ENCODE data around the gene NEUROD2. TPM values are rescaled to one million over a fixed set of nuclear protein-coding genes. Genes with fewer than 3 reads are reported as not detected.

NEUROD2 gene
- total and polyA plus RNA-seq, 10 of the 15 experiments (the other 5 are each of a cell fraction or from before 2014, with no cell fraction given), result not detected

DNA sequence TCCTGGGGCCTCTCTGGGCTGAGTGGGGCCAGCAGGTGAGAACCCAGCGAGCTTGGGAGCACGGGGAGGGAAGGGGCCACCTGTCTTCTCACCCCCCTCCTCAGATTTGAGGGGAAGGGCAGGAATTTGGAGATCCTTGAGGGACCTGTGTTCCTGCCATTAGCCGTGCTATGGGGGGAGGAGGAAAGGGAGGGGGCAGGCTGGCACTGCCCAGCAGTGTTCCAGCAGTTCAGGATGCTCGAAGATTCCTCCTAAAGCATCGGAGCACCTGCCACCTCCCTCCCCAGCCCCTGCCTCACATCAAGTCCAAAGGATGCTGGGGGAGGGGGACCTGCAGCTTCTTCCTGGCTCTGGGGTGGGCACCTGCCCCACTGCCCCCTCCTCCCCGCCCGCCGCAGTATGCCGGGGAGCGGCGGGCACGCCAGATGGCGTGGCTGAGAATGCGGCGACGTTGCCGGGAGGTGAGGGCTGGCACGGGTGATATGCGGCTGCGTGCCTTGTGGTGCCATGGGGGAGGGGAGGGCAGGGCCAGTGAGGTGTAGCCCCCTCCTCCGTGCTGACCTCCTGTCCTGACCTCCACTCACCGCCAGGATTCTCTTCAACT is 4.7 kb upstream of the NEUROD2 start:
- no peaks in the 10 kb centered on the region; the same call in 1 of the 2 replicates for H3K4me1 ChIP-seq (ENCODE audit: control insufficient read depth, insufficient read depth, low read length)
- no peaks in the 10 kb centered on the region for H4K20me1 ChIP-seq (ENCODE audit: control insufficient read depth, insufficient read depth)
- DNase-seq (ENCODE audit: low read depth, low spot score), result no peak
- no peak for ATAC-seq
- FAIRE-seq, result no peak
- TF ChIP-seq CHD2 (IDR thresholded peaks at IDR 0.05; ENCODE audit: borderline replicate concordance, low read depth, low read length) (no peak), NR2C2 (IDR thresholded peaks at IDR 0.05; ENCODE audit: borderline replicate concordance, control insufficient read depth, insufficient read length, low read depth) (no peak), HCFC1 (IDR thresholded peaks at IDR 0.05; ENCODE audit: low read length) (no peak), BCL11A (IDR thresholded peaks at IDR 0.05; ENCODE audit: low read depth, low read length) (no peak), SRF (IDR thresholded peaks at IDR 0.05; ENCODE audit: low read depth in 2 of 2, low read length in 2 of 2) (no peak), CHD4 (IDR thresholded peaks at IDR 0.05) (no peak), RAD21 (IDR thresholded peaks at IDR 0.05; ENCODE audit: insufficient read depth, low read depth, low read length) (no peak), LARP7 (IDR thresholded peaks at IDR 0.05) (no peak), EGR1 (IDR thresholded peaks at IDR 0.05; ENCODE audit: borderline replicate concordance in 1 of 2, low read depth in 2 of 2, low read length in 2 of 2) (no peak), KAT2A (conservative IDR thresholded peaks at IDR 0.05; ENCODE audit: control insufficient read depth, low read depth, low read length) (no peak), BACH1 (IDR thresholded peaks at IDR 0.05; ENCODE audit: borderline replicate concordance) (no peak), TAF1 (IDR thresholded peaks at IDR 0.05; ENCODE audit: borderline replicate concordance, low read depth, low read length) (no peak)
- TF ChIP-seq, protein P1, sequence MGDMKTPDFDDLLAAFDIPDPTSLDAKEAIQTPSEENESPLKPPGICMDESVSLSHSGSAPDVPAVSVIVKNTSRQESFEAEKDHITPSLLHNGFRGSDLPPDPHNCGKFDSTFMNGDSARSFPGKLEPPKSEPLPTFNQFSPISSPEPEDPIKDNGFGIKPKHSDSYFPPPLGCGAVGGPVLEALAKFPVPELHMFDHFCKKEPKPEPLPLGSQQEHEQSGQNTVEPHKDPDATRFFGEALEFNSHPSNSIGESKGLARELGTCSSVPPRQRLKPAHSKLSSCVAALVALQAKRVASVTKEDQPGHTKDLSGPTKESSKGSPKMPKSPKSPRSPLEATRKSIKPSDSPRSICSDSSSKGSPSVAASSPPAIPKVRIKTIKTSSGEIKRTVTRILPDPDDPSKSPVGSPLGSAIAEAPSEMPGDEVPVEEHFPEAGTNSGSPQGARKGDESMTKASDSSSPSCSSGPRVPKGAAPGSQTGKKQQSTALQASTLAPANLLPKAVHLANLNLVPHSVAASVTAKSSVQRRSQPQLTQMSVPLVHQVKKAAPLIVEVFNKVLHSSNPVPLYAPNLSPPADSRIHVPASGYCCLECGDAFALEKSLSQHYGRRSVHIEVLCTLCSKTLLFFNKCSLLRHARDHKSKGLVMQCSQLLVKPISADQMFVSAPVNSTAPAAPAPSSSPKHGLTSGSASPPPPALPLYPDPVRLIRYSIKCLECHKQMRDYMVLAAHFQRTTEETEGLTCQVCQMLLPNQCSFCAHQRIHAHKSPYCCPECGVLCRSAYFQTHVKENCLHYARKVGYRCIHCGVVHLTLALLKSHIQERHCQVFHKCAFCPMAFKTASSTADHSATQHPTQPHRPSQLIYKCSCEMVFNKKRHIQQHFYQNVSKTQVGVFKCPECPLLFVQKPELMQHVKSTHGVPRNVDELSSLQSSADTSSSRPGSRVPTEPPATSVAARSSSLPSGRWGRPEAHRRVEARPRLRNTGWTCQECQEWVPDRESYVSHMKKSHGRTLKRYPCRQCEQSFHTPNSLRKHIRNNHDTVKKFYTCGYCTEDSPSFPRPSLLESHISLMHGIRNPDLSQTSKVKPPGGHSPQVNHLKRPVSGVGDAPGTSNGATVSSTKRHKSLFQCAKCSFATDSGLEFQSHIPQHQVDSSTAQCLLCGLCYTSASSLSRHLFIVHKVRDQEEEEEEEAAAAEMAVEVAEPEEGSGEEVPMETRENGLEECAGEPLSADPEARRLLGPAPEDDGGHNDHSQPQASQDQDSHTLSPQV (IDR thresholded peaks at IDR 0.05), result no peak
- TF ChIP-seq, protein P2, sequence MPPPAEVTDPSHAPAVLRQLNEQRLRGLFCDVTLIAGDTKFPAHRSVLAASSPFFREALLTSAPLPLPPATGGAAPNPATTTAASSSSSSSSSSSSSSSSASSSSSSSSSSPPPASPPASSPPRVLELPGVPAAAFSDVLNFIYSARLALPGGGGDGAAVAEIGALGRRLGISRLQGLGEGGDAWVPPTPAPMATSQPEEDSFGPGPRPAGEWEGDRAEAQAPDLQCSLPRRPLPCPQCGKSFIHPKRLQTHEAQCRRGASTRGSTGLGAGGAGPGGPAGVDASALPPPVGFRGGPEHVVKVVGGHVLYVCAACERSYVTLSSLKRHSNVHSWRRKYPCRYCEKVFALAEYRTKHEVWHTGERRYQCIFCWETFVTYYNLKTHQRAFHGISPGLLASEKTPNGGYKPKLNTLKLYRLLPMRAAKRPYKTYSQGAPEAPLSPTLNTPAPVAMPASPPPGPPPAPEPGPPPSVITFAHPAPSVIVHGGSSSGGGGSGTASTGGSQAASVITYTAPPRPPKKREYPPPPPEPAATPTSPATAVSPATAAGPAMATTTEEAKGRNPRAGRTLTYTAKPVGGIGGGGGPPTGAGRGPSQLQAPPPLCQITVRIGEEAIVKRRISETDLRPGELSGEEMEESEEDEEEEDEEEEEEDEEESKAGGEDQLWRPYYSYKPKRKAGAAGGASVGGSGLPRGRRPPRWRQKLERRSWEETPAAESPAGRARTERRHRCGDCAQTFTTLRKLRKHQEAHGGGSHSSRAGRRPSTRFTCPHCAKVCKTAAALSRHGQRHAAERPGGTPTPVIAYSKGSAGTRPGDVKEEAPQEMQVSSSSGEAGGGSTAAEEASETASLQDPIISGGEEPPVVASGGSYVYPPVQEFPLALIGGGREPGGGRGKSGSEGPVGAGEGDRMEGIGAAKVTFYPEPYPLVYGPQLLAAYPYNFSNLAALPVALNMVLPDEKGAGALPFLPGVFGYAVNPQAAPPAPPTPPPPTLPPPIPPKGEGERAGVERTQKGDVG (CRISPR knock-in tag; IDR thresholded peaks at IDR 0.05), result no peak
- no peak overlapping the region for H3K4me3 ChIP-seq
- 69% methylated on average over 20 of the region's 22 CpGs for WGBS (ENCODE audit: insufficient coverage, insufficient replicate concordance, low lambda C conversion rate, missing lambda C conversion rate)
- POLR2A ChIA-PET, result no interaction called here
- H2AFZ ChIP-seq (ENCODE audit: control insufficient read depth, low read depth, low read length), result no peak overlapping the region
- no TSS peak for BruUV-seq (replicated peaks)
- SMC1A ChIA-PET (ENCODE audit: uncharacterized antibody, unreplicated experiment), result interaction anchor here (1.2 kb wide), 1 partner anchor 9 kb away, joined by 5 read pairs; no protein-coding TSS in a partner anchor
- no peaks in the 10 kb centered on the region for H3K9me3 ChIP-seq (replicated peaks; ENCODE audit: control insufficient read depth, insufficient read depth, low read length)
- H3K9ac ChIP-seq (ENCODE audit: control insufficient read depth, insufficient read depth, low read length), result no peak overlapping the region
- no peak overlapping the region for H3K4me2 ChIP-seq (ENCODE audit: control insufficient read depth, insufficient read depth)
- H3K27me3 ChIP-seq (replicated peaks in 1 of 2; ENCODE audit: control insufficient read depth in 2 of 2, insufficient read depth in 2 of 2, low read length in 1 of 2), result peaks cover 0 to 10% of the 10 kb centered on the region in 2 experiments; a peak in 3 of 4 replicates
- RAD21 ChIA-PET (ENCODE audit: unreplicated experiment), result no interaction called here
- no peaks in the 10 kb centered on the region for H3K36me3 ChIP-seq (ENCODE audit: control insufficient read depth in 2 of 2, insufficient read depth in 2 of 2, low read length in 1 of 2)
- no peak overlapping the region for H3K27ac ChIP-seq (ENCODE audit: control insufficient read depth, insufficient read depth)
- H3K79me2 ChIP-seq (ENCODE audit: control insufficient read depth, insufficient read depth, low read length), result no peaks in the 10 kb centered on the region
- in situ Hi-C loops (cut with MboI), result no loop called here
- intact Hi-C loops (cut with micrococcal nuclease; ENCODE audit: unreplicated experiment), result no loop called here
- CTCF ChIA-PET, result interaction anchor here (1.1 to 1.5 kb wide), 3 partner anchors 9 to 65 kb away, joined by 3 to 9 read pairs (median 4); no protein-coding TSS in a partner anchor

Data from GM12878 (cell line).